ENCODE measurements around the gene TRIM39.

DNA sequence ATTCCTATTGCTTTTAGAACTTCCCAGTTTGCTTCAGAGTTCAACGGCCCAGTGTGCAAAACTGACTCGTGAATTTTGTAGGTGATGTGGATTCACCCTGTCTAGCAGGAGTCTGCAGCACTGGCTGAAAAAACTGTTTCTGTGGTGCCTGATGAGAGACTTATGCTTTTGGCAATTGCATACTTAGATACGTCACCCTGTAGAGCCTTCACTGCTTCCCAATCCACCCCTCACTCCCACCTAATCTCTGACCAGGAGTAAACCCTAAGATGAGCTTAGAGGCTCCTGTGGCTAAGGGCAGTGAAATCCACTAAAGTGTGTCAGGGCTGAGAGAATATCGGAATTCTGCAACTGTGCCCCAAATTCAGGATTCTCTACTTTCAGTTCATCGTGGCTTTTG lies 32.5 kb downstream of the TRIM39 start:
- TF ChIP-seq CTCF (IDR thresholded peaks at IDR 0.05 in 4 of 5, conservative IDR thresholded peaks at IDR 0.05 in 1 of 5) (no peak), POLR2A (IDR thresholded peaks at IDR 0.05) (no peak)
